HepG2 (cell line): ENCODE data around the gene VWA7. TPM values are rescaled to one million over a fixed set of nuclear protein-coding genes. Genes with fewer than 3 reads are reported as not detected.

ENCODE experiments used
- AKNA ChIP-seq: sonication (generic); formaldehyde crosslinking; IDR thresholded peaks from 2 replicates; pipeline ENCODE4 v1.4.0; 2020; ENCODE audit warnings: missing genetic modification reagents, borderline replicate concordance
- DNMT3B ChIP-seq: conservative IDR thresholded peaks from 2 replicates; pipeline ENCODE4 v1.6.1; 2016; ENCODE audit warnings: missing biosample characterization, control low read depth
- HNF4G ChIP-seq, 2 experiments: sonication (generic) in 1 of 2; formaldehyde crosslinking in 1 of 2; IDR thresholded peaks; 2 replicates each; pipeline versions ENCODE4 v1.4.0 to v1.6.1; 2011 to 2020; ENCODE audit warnings: borderline replicate concordance in 2 of 2, low read depth in 2 of 2, mild to moderate bottlenecking in 2 of 2, low read length in 1 of 2, missing genetic modification reagents in 1 of 2, moderate library complexity in 1 of 2
- ISX ChIP-seq: sonication (generic); formaldehyde crosslinking; conservative IDR thresholded peaks from 2 replicates; pipeline ENCODE4 v1.5.0; 2020; ENCODE audit warnings: missing genetic modification reagents
- KAT8 ChIP-seq: IDR thresholded peaks from 2 replicates; pipeline ENCODE4 v1.6.1; 2016; ENCODE audit warnings: missing genetic modification reagents, missing compliant biosample characterization
- MIER2 ChIP-seq: IDR thresholded peaks from 2 replicates; pipeline ENCODE4 v1.6.1; 2016; ENCODE audit warnings: missing biosample characterization, missing genetic modification reagents
- NBN ChIP-seq: fragments of 450-650 bp; conservative IDR thresholded peaks from 2 replicates; pipeline ENCODE4 v1.6.1; 2017
- NCOR1 ChIP-seq: fragments of 200-600 bp; sonication (generic); IDR thresholded peaks from 2 replicates; pipeline ENCODE4 v1.7.0; 2017; ENCODE audit warnings: antibody characterized with exemption, low read length, borderline replicate concordance
- NKX3-1 ChIP-seq: sonication (generic); formaldehyde crosslinking; IDR thresholded peaks from 2 replicates; pipeline ENCODE4 v1.5.0; 2020; ENCODE audit warnings: missing genetic modification reagents
- ZNF160 ChIP-seq: sonication (generic); formaldehyde crosslinking; IDR thresholded peaks from 2 replicates; pipeline ENCODE4 v1.8.0; 2022; ENCODE audit warnings: mild to moderate bottlenecking, inconsistent platforms, missing genetic modification reagents
- ZNF550 ChIP-seq: sonication (generic); formaldehyde crosslinking; IDR thresholded peaks from 2 replicates; pipeline ENCODE4 v1.4.0; 2020; ENCODE audit warnings: mild to moderate bottlenecking, missing genetic modification reagents, borderline replicate concordance
- ZNF709 ChIP-seq: sonication (generic); formaldehyde crosslinking; IDR thresholded peaks from 2 replicates; pipeline ENCODE4 v1.5.0; 2020; ENCODE audit warnings: mild to moderate bottlenecking, missing genetic modification reagents
- ZSCAN29 ChIP-seq: sonication (generic); formaldehyde crosslinking; conservative IDR thresholded peaks from 2 replicates; pipeline ENCODE4 v1.4.0; 2020; ENCODE audit warnings: mild to moderate bottlenecking, missing genetic modification reagents
- polyA plus RNA-seq, 8 experiments: library from polyadenylated mRNA; depleted of rRNA in 3 of 8; stranded (reverse) in 7 of 8; unstranded in 1 of 8; fragments of >200 nt; fragmentation: Illumina TruSeq in 4 of 8; extraction: Trizol in 4 of 8; gene quantifications; 2 replicates each; pipeline versions ENCODE4 v1.2.1 to v1.2.3, GENCODE V29; 2011 to 2016; ENCODE audit warnings: low read depth in 4 of 8, missing spikeins in 1 of 8, mixed read lengths in 1 of 8; ENCODE audit not compliant: insufficient read depth in 1 of 8
- total RNA-seq, 5 experiments: library from RNA; depleted of rRNA; stranded (reverse); fragments of >200 nt; fragmentation: Illumina TruSeq; extraction: Trizol; gene quantifications; 2 replicates each; pipeline ENCODE4 v1.2.3, GENCODE V29; 2016; ENCODE audit warnings: low read depth in 1 of 5
- TF ChIP-seq, protein P1 (sequence below): sonication (generic); formaldehyde crosslinking; IDR thresholded peaks from 2 replicates; pipeline ENCODE4 v1.4.0; 2020; ENCODE audit warnings: missing genetic modification reagents
- TF ChIP-seq, protein P2 (sequence below): IDR thresholded peaks from 2 replicates; pipeline ENCODE4 v1.6.1; 2018; ENCODE audit warnings: missing genetic modification reagents, mild to moderate bottlenecking, missing compliant biosample characterization

VWA7 gene
- total and polyA plus RNA-seq, 2 of the 13 experiments (the other 11 are each of a cell fraction or from before 2014, with no cell fraction given), result 0.86 to 3.3 TPM

DNA sequence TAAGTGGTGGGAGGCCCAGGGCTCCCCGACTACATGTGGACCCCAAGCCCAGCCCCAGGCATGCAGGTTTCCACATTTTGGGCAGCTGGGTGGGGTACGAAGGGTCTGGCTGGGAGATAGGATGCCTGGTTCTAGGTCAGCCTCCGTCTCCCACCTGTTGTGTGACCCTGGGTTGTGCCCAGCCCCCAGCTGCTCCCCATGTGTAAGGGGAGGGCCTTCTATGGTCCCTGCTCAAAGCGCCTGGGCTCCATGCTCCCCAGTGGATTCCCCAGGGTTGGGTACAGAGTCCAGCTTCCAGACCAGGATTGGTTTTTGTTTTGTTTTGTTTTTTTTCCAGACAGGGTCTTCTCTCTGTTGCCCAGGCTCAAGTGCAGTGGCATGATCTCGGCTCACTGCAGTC lies 1.1 kb upstream of the VWA7 start (continued):
- TF ChIP-seq ZNF550 (CRISPR knock-in tag) (no peak), ISX (no peak), NCOR1 (0 out of 2 replicates have a peak, but pooled peaks have one; percentile 27), NKX3-1 (CRISPR knock-in tag) (0 out of 2 replicates have a peak, but pooled peaks have one; percentile 30), DNMT3B (CRISPR knock-in tag) (no peak), ZSCAN29 (CRISPR knock-in tag) (0 out of 2 replicates have a peak, but pooled peaks have one; percentile 48), NBN (no peak), ZNF160 (CRISPR knock-in tag) (peak; percentile 44; the same call in 1 of the 2 replicates), MIER2 (CRISPR knock-in tag) (no peak), HNF4G (IDR thresholded peaks at IDR 0.05; ENCODE audit: borderline replicate concordance, low read depth, low read length) (peak; percentile 50), HNF4G (CRISPR knock-in tag; IDR thresholded peaks at IDR 0.05; ENCODE audit: borderline replicate concordance, low read depth) (no peak), AKNA (CRISPR knock-in tag) (no peak), KAT8 (CRISPR knock-in tag) (peak; percentile 51; the same call in 1 of the 2 replicates), ZNF709 (CRISPR knock-in tag) (no peak)
- TF ChIP-seq, protein P1, sequence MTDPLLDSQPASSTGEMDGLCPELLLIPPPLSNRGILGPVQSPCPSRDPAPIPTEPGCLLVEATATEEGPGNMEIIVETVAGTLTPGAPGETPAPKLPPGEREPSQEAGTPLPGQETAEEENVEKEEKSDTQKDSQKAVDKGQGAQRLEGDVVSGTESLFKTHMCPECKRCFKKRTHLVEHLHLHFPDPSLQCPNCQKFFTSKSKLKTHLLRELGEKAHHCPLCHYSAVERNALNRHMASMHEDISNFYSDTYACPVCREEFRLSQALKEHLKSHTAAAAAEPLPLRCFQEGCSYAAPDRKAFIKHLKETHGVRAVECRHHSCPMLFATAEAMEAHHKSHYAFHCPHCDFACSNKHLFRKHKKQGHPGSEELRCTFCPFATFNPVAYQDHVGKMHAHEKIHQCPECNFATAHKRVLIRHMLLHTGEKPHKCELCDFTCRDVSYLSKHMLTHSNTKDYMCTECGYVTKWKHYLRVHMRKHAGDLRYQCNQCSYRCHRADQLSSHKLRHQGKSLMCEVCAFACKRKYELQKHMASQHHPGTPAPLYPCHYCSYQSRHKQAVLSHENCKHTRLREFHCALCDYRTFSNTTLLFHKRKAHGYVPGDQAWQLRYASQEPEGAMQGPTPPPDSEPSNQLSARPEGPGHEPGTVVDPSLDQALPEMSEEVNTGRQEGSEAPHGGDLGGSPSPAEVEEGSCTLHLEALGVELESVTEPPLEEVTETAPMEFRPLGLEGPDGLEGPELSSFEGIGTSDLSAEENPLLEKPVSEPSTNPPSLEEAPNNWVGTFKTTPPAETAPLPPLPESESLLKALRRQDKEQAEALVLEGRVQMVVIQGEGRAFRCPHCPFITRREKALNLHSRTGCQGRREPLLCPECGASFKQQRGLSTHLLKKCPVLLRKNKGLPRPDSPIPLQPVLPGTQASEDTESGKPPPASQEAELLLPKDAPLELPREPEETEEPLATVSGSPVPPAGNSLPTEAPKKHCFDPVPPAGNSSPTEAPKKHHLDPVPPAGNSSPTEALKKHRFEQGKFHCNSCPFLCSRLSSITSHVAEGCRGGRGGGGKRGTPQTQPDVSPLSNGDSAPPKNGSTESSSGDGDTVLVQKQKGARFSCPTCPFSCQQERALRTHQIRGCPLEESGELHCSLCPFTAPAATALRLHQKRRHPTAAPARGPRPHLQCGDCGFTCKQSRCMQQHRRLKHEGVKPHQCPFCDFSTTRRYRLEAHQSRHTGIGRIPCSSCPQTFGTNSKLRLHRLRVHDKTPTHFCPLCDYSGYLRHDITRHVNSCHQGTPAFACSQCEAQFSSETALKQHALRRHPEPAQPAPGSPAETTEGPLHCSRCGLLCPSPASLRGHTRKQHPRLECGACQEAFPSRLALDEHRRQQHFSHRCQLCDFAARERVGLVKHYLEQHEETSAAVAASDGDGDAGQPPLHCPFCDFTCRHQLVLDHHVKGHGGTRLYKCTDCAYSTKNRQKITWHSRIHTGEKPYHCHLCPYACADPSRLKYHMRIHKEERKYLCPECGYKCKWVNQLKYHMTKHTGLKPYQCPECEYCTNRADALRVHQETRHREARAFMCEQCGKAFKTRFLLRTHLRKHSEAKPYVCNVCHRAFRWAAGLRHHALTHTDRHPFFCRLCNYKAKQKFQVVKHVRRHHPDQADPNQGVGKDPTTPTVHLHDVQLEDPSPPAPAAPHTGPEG (CRISPR knock-in tag), result 0 out of 2 replicates have a peak, but pooled peaks have one; percentile 35
- TF ChIP-seq, protein P2, sequence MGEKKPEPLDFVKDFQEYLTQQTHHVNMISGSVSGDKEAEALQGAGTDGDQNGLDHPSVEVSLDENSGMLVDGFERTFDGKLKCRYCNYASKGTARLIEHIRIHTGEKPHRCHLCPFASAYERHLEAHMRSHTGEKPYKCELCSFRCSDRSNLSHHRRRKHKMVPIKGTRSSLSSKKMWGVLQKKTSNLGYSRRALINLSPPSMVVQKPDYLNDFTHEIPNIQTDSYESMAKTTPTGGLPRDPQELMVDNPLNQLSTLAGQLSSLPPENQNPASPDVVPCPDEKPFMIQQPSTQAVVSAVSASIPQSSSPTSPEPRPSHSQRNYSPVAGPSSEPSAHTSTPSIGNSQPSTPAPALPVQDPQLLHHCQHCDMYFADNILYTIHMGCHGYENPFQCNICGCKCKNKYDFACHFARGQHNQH (CRISPR knock-in tag), result 0 out of 2 replicates have a peak, but pooled peaks have one; percentile 23
